HCT116 (cell line): ENCODE data around the gene C4orf50. TPM values are rescaled to one million over a fixed set of nuclear protein-coding genes. Genes with fewer than 3 reads are reported as not detected.

Experiments
- ATAC-seq: fragments of 200-7000 bp; cut with Tn5 transposase; 2 replicates; pipeline ENCODE4 v1.9.1; 2020; ENCODE audit warnings: mild to moderate bottlenecking, moderate library complexity
- BruUV-seq: library from RNA; stranded (reverse); fragments of 400-500 nt; replicated peaks from 2 replicates; lab custom pipeline; 2021; lab: Mats Ljungman, UMichigan
- CTCF ChIA-PET: fragments of 300-600 bp; sonication (Branson Sonifier 250); formaldehyde crosslinking; loops from one replicate; lab custom pipeline; 2021; ENCODE audit warnings: antibody characterized with exemption; lab: Charles Lee
- POLR2A ChIA-PET: fragments of 300-600, 350-600 bp; sonication (Branson Sonifier 250); formaldehyde crosslinking; loops from one replicate; lab custom pipeline; 2021; ENCODE audit warnings: antibody characterized with exemption; lab: Charles Lee
- RAD21 ChIA-PET, 2 experiments: fragments of 300-600 bp; sonication (Branson Sonifier 250); formaldehyde crosslinking; loops; one replicate each; lab custom pipeline; 2023; ENCODE audit warnings: low total read pairs in 2 of 2; ENCODE audit not compliant: uncharacterized antibody in 2 of 2, unreplicated experiment in 2 of 2, low non-redundant PET in 1 of 2; lab: Charles Lee
- DNase-seq: peaks from one replicate; pipeline ENCODE4 v3.0.0-alpha.2; 2010; ENCODE audit warnings: low read depth, low spot score
- H2AFZ ChIP-seq: fragments of 200-600 bp; shearing (Covaris generic), sonication (generic); 2 replicates; pipeline ENCODE4 v1.6.1; 2017; ENCODE audit warnings: low read depth, mixed run types, mixed read lengths, antibody characterized with exemption, low read length; ENCODE audit not compliant: poor library complexity, severe bottlenecking
- H3K27ac ChIP-seq: 2 replicates; pipeline ENCODE4 v1.5.1; 2012; ENCODE audit warnings: low read depth, low read length
- H3K27me3 ChIP-seq: fragments of 200-600 bp; sonication (generic); 2 replicates; pipeline ENCODE4 v1.6.1; 2016; ENCODE audit warnings: mixed run types, low read length, mixed read lengths; ENCODE audit not compliant: insufficient read depth
- H3K36me3 ChIP-seq, 2 experiments: fragments of 200-500 bp in 1 of 2; fragments of 200-600 bp in 1 of 2; sonication (Bioruptor generic) in 1 of 2; sonication (generic) in 1 of 2; 2 replicates each; pipeline versions ENCODE4 v1.5.1 to v1.6.1; 2014 to 2016; ENCODE audit warnings: low read length in 2 of 2, inconsistent platforms in 1 of 2, mixed read lengths in 1 of 2, mixed run types in 1 of 2; ENCODE audit not compliant: insufficient read depth in 2 of 2, control insufficient read depth in 1 of 2
- H3K4me1 ChIP-seq, 2 experiments: fragments of 200-600 bp in 1 of 2; sonication (generic) in 1 of 2; 2 replicates each; pipeline versions ENCODE4 v1.5.1 to v1.6.1; 2012 to 2017; ENCODE audit warnings: low read length in 2 of 2, inconsistent platforms in 1 of 2, mild to moderate bottlenecking in 1 of 2, mixed read lengths in 1 of 2, mixed run types in 1 of 2, moderate library complexity in 1 of 2; ENCODE audit not compliant: insufficient read depth in 2 of 2, control insufficient read depth in 1 of 2
- H3K4me2 ChIP-seq: fragments of 200-600 bp; sonication (generic); 2 replicates; pipeline ENCODE4 v1.6.1; 2017; ENCODE audit warnings: mixed run types, low read length, mixed read lengths
- H3K4me3 ChIP-seq, 2 experiments: fragments of 200-600 bp in 1 of 2; sonication (generic) in 1 of 2; replicated peaks in 1 of 2; 2 replicates each; pipeline ENCODE4 v1.5.1; 2011 to 2016; ENCODE audit warnings: low read length in 2 of 2, control low read depth in 1 of 2, low read depth in 1 of 2, mild to moderate bottlenecking in 1 of 2, mixed read lengths in 1 of 2, mixed run types in 1 of 2
- H3K79me2 ChIP-seq: fragments of 200-600 bp; sonication (generic); 2 replicates; pipeline ENCODE4 v1.6.1; 2017; ENCODE audit warnings: mild to moderate bottlenecking, mixed run types, low read length, moderate library complexity, mixed read lengths; ENCODE audit not compliant: insufficient read depth
- H3K9ac ChIP-seq: fragments of 200-600 bp; sonication (generic); 2 replicates; pipeline ENCODE4 v1.6.1; 2016; ENCODE audit warnings: low read length, mixed read lengths
- H3K9me2 ChIP-seq: fragments of 200-600 bp; sonication (generic), shearing (Covaris generic); 2 replicates; pipeline ENCODE4 v1.6.1; 2017; ENCODE audit warnings: mixed run types, mild to moderate bottlenecking, moderate library complexity; ENCODE audit not compliant: insufficient read depth
- H3K9me3 ChIP-seq, 2 experiments: fragments of 200-500 bp in 1 of 2; fragments of 200-600 bp in 1 of 2; sonication (Bioruptor generic) in 1 of 2; sonication (generic) in 1 of 2; 2 replicates each; pipeline ENCODE4 v1.6.1; 2014 to 2017; ENCODE audit warnings: low read length in 2 of 2, mixed read lengths in 2 of 2, inconsistent platforms in 1 of 2, low read depth in 1 of 2, mild to moderate bottlenecking in 1 of 2, mixed run types in 1 of 2, moderate library complexity in 1 of 2; ENCODE audit not compliant: control insufficient read depth in 1 of 2, insufficient read depth in 1 of 2
- H4K20me1 ChIP-seq: fragments of 200-600 bp; sonication (generic), shearing (Covaris generic); 2 replicates; pipeline ENCODE4 v1.6.1; 2017; ENCODE audit warnings: mixed run types, mild to moderate bottlenecking, moderate library complexity; ENCODE audit not compliant: insufficient read depth
- CBX3 ChIP-seq: IDR thresholded peaks from 2 replicates; pipeline ENCODE4 v1.6.1; 2012; ENCODE audit warnings: low read depth
- CEBPB ChIP-seq: IDR thresholded peaks from 2 replicates; pipeline ENCODE4 v1.6.1; 2012; ENCODE audit warnings: low read depth
- ELF1 ChIP-seq: IDR thresholded peaks from 2 replicates; pipeline ENCODE4 v1.6.1; 2012; ENCODE audit warnings: low read depth, borderline replicate concordance
- EZH2 ChIP-seq: fragments of 200-600 bp; sonication (generic); IDR thresholded peaks from 2 replicates; pipeline ENCODE4 v1.6.1; 2017; ENCODE audit warnings: antibody characterized with exemption, mixed run types
- POLR2AphosphoS5 ChIP-seq: IDR thresholded peaks from 2 replicates; pipeline ENCODE4 v1.6.1; 2011; ENCODE audit warnings: mild to moderate bottlenecking, low read depth, low read length, moderate library complexity
- SP1 ChIP-seq: IDR thresholded peaks from 2 replicates; pipeline ENCODE4 v1.6.1; 2012; ENCODE audit warnings: low read depth
- SRF ChIP-seq: IDR thresholded peaks from 2 replicates; pipeline ENCODE4 v1.6.1; 2012; ENCODE audit warnings: low read depth
- YY1 ChIP-seq: IDR thresholded peaks from 2 replicates; pipeline ENCODE4 v1.6.1; 2011; ENCODE audit warnings: low read length, low read depth, moderate library complexity, mild to moderate bottlenecking; ENCODE audit not compliant: insufficient replicate concordance; ENCODE audit errors: extremely low read depth
- ZNF274 ChIP-seq: fragments of 200-500 bp; sonication (Bioruptor generic); IDR thresholded peaks from 2 replicates; pipeline ENCODE4 v1.6.1; 2014; ENCODE audit warnings: mild to moderate bottlenecking, low read depth, low read length, inconsistent platforms
- intact Hi-C: fragments of 100-400 bp; cut with micrococcal nuclease; formaldehyde crosslinking; loops from 2 replicates; pipeline ENCODE4 v1.10.0; 2022
- total RNA-seq: library from RNA; stranded (reverse); gene quantifications from one replicate; pipeline ENCODE4 v1.2.1, GENCODE V29; 2021; ENCODE audit not compliant: unreplicated experiment
- TF ChIP-seq, protein P1 (sequence below): IDR thresholded peaks from 2 replicates; pipeline ENCODE4 v1.6.1; 2011; ENCODE audit warnings: mild to moderate bottlenecking, low read length, moderate library complexity; ENCODE audit not compliant: insufficient replicate concordance; ENCODE audit errors: extremely low read depth
- TF ChIP-seq, protein P2 (sequence below): IDR thresholded peaks from 2 replicates; pipeline ENCODE4 v1.6.1; 2012; ENCODE audit warnings: low read depth
- TF ChIP-seq, protein P3 (sequence below): IDR thresholded peaks from 2 replicates; pipeline ENCODE4 v1.6.1; 2012

Gene C4orf50
- total RNA-seq, 1 experiment from 2014 or later: not detected

DNA sequence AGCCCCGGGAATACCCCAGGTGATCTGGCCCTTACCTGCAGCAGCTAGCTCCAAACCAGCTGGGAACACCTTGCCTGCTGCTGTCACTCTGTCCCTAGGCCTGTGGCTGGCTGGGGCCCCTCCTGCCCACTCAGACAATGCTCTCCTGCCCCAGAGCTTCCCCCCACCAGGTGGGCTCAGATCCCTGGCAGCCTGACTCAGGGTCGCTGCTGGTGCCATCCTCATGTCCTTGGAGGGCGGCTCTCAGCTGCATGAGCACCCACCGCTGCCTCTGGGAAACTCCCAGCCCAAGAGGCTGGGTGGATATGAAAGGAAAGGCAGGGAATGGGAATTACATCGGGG lies 15.8 kb downstream of the C4orf50 start:
- ChIA-PET CTCF (interaction anchor here (0.9 kb wide), 1 partner anchor 17 kb away, joined by 3 read pairs; no protein-coding TSS in a partner anchor), POLR2A (no interaction called here), RAD21 (no interaction called here)
- H3K27me3 ChIP-seq: peaks cover 46% of the 10 kb centered on the region
- no peak overlapping the region for H3K4me3 ChIP-seq
- H3K4me1 ChIP-seq: no peaks in the 10 kb centered on the region
- no peaks in the 10 kb centered on the region for H3K36me3 ChIP-seq
- H3K79me2 ChIP-seq: no peaks in the 10 kb centered on the region
- DNase-seq (no peak), ATAC-seq (no peak)
- TF ChIP-seq, protein P1, sequence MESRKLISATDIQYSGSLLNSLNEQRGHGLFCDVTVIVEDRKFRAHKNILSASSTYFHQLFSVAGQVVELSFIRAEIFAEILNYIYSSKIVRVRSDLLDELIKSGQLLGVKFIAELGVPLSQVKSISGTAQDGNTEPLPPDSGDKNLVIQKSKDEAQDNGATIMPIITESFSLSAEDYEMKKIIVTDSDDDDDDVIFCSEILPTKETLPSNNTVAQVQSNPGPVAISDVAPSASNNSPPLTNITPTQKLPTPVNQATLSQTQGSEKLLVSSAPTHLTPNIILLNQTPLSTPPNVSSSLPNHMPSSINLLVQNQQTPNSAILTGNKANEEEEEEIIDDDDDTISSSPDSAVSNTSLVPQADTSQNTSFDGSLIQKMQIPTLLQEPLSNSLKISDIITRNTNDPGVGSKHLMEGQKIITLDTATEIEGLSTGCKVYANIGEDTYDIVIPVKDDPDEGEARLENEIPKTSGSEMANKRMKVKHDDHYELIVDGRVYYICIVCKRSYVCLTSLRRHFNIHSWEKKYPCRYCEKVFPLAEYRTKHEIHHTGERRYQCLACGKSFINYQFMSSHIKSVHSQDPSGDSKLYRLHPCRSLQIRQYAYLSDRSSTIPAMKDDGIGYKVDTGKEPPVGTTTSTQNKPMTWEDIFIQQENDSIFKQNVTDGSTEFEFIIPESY: no peak
- TF ChIP-seq, protein P2, sequence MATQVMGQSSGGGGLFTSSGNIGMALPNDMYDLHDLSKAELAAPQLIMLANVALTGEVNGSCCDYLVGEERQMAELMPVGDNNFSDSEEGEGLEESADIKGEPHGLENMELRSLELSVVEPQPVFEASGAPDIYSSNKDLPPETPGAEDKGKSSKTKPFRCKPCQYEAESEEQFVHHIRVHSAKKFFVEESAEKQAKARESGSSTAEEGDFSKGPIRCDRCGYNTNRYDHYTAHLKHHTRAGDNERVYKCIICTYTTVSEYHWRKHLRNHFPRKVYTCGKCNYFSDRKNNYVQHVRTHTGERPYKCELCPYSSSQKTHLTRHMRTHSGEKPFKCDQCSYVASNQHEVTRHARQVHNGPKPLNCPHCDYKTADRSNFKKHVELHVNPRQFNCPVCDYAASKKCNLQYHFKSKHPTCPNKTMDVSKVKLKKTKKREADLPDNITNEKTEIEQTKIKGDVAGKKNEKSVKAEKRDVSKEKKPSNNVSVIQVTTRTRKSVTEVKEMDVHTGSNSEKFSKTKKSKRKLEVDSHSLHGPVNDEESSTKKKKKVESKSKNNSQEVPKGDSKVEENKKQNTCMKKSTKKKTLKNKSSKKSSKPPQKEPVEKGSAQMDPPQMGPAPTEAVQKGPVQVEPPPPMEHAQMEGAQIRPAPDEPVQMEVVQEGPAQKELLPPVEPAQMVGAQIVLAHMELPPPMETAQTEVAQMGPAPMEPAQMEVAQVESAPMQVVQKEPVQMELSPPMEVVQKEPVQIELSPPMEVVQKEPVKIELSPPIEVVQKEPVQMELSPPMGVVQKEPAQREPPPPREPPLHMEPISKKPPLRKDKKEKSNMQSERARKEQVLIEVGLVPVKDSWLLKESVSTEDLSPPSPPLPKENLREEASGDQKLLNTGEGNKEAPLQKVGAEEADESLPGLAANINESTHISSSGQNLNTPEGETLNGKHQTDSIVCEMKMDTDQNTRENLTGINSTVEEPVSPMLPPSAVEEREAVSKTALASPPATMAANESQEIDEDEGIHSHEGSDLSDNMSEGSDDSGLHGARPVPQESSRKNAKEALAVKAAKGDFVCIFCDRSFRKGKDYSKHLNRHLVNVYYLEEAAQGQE: no peak
- TF ChIP-seq EZH2 (no peak), ZNF274 (no peak), YY1 (no peak), POLR2AphosphoS5 (no peak), CEBPB (no peak), SRF (no peak), CBX3 (no peak), SP1 (no peak), ELF1 (no peak)
- TF ChIP-seq, protein P3, sequence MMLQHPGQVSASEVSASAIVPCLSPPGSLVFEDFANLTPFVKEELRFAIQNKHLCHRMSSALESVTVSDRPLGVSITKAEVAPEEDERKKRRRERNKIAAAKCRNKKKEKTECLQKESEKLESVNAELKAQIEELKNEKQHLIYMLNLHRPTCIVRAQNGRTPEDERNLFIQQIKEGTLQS: no peak
- no peaks in the 10 kb centered on the region for H3K9me2 ChIP-seq
- H3K4me2 ChIP-seq: no peak overlapping the region
- intact Hi-C loops: no loop called here
- H3K9me3 ChIP-seq: no peaks in the 10 kb centered on the region; a peak in 1 of 4 replicates
- BruUV-seq: no TSS peak
- H3K9ac ChIP-seq: no peak overlapping the region
- no peak overlapping the region for H3K27ac ChIP-seq
- no peak overlapping the region for H2AFZ ChIP-seq
- no peaks in the 10 kb centered on the region for H4K20me1 ChIP-seq
